Cardiac septum (tissue), 1 donor: ENCODE data around the gene CTNNBIP1. TPM values are rescaled to one million over a fixed set of nuclear protein-coding genes. Genes with fewer than 3 reads are reported as not detected.

Experiments
- DNase-seq: peaks from one replicate; pipeline ENCODE4 v3.0.0-alpha.2; 2020; ENCODE audit warnings: low spot score
- intact Hi-C: fragments of 100-400 bp; cut with DNase I; formaldehyde crosslinking; loops from one replicate; pipeline ENCODE4 v1.14.0; 2022
- total RNA-seq: library from RNA; stranded (reverse); fragmentation: NEBNext Ultra II Directional; extraction: Animal tissue kit (Norgen Biotek cat#: 25700); gene quantifications from one replicate; pipeline ENCODE4 v1.2.1, GENCODE V29; 2021
- donor health status: DM: no; HTN: no; CAD: no.

The CTNNBIP1 gene
- total RNA-seq, 1 donor from 2014 or later: 19.3 TPM

GRCh38 chr1:9867408-9868243 is 42.4 kb downstream of the CTNNBIP1 start:
- intact Hi-C loops: loop anchor here (1.0 to 5.0 kb wide), 3 partner anchors 83 to 240 kb away; no protein-coding TSS in a partner anchor

GRCh38 chr1:9866836-9867235 is 43.2 kb downstream of the CTNNBIP1 start:
- no peak for DNase-seq
- intact Hi-C loops: loop anchor here (1.0 to 5.0 kb wide), 3 partner anchors 83 to 240 kb away; no protein-coding TSS in a partner anchor

More at GRCh38 chr1:9867408-9868243, 42.4 kb downstream of the CTNNBIP1 start:
- DNase-seq: peak; percentile 92

- no peak for DNase-seq
- intact Hi-C loops: loop anchor here (5.0 kb wide), 1 partner anchor 143 kb away; no protein-coding TSS in a partner anchor
Observed at GRCh38 chr1:9865724-9866123, 44.3 kb downstream of the CTNNBIP1 start.

GRCh38 chr1:9863371-9863770 is 46.7 kb downstream of the CTNNBIP1 start:
- DNase-seq: no peak
- intact Hi-C loops: no loop called here

- no peak for DNase-seq
- intact Hi-C loops: no loop called here
Observed at GRCh38 chr1:9861360-9861759, 48.7 kb downstream of the CTNNBIP1 start.

GRCh38 chr1:9860887-9861286 is 49.2 kb downstream of the CTNNBIP1 start:
- intact Hi-C loops: no loop called here
- DNase-seq: no peak

- DNase-seq: no peak
- intact Hi-C loops: no loop called here
Observed at GRCh38 chr1:9859281-9860014, 50.6 kb downstream of the CTNNBIP1 start.

- DNase-seq: no peak
- intact Hi-C loops: no loop called here
Observed at GRCh38 chr1:9858293-9859035, 51.6 kb downstream of the CTNNBIP1 start.

GRCh38 chr1:9855186-9855585 is 54.9 kb downstream of the CTNNBIP1 start:
- DNase-seq: no peak
- intact Hi-C loops: no loop called here

GRCh38 chr1:9853249-9853595 is 56.8 kb downstream of the CTNNBIP1 start:
- no peak for DNase-seq
- intact Hi-C loops: no loop called here

- intact Hi-C loops: no loop called here
- DNase-seq: no peak
Observed at GRCh38 chr1:9852410-9853248, 57.4 kb downstream of the CTNNBIP1 start.

- intact Hi-C loops: no loop called here
Observed at GRCh38 chr1:9852004-9852403, 58.1 kb downstream of the CTNNBIP1 start.

GRCh38 chr1:9850442-9851162 is 59.5 kb downstream of the CTNNBIP1 start:
- DNase-seq: no peak
- intact Hi-C loops: no loop called here

More at GRCh38 chr1:9852004-9852403, 58.1 kb downstream of the CTNNBIP1 start:
- no peak for DNase-seq

GRCh38 chr1:9849691-9850441 is 60.2 kb downstream of the CTNNBIP1 start:
- no peak for DNase-seq
- intact Hi-C loops: no loop called here

- intact Hi-C loops: no loop called here
- no peak for DNase-seq
Observed at GRCh38 chr1:9848022-9848421, 62.0 kb downstream of the CTNNBIP1 start.

- intact Hi-C loops: no loop called here
- no peak for DNase-seq
Observed at GRCh38 chr1:9847269-9847668, 62.8 kb downstream of the CTNNBIP1 start.

- DNase-seq: no peak
- intact Hi-C loops: no loop called here
Observed at GRCh38 chr1:9846611-9847171, 63.4 kb downstream of the CTNNBIP1 start.
